Mesenchymal stem cell (in vitro differentiated cells and primary cell): ENCODE measurements around the gene PTPRD.

ENCODE experiments used
- DNase-seq: peaks from one replicate; pipeline ENCODE4 v3.0.0-alpha.2; 2013
- H2AFZ ChIP-seq: one replicate; pipeline ENCODE4 v1.6.1; 2013; ENCODE audit warnings: low read depth, mild to moderate bottlenecking, control low read depth, inconsistent platforms, low read length, moderate library complexity
- H2AK5ac ChIP-seq: 2 replicates; pipeline ENCODE4 v1.6.1; 2013; ENCODE audit warnings: low read length, moderate library complexity, mild to moderate bottlenecking, inconsistent platforms; ENCODE audit not compliant: severe bottlenecking
- H2BK120ac ChIP-seq: one replicate; pipeline ENCODE4 v1.6.1; 2013; ENCODE audit warnings: low read depth, mild to moderate bottlenecking, inconsistent platforms, low read length, moderate library complexity
- H2BK12ac ChIP-seq, 2 experiments: one replicate each; pipeline ENCODE4 v1.6.1; 2013; ENCODE audit warnings: inconsistent platforms in 2 of 2, low read length in 2 of 2, mild to moderate bottlenecking in 2 of 2, moderate library complexity in 2 of 2, control low read depth in 1 of 2
- H2BK15ac ChIP-seq: one replicate; pipeline ENCODE4 v1.6.1; 2013; ENCODE audit warnings: mild to moderate bottlenecking, low read depth, inconsistent platforms; ENCODE audit not compliant: poor library complexity, severe bottlenecking
- H2BK5ac ChIP-seq: 2 replicates; pipeline ENCODE4 v1.6.1; 2013; ENCODE audit warnings: low read depth, mild to moderate bottlenecking, low read length, control low read depth, inconsistent platforms; ENCODE audit not compliant: poor library complexity, severe bottlenecking
- H3K14ac ChIP-seq, 2 experiments: one replicate each; pipeline ENCODE4 v1.6.1; 2013; ENCODE audit warnings: inconsistent platforms in 2 of 2, low read length in 2 of 2, control low read depth in 1 of 2, mild to moderate bottlenecking in 1 of 2, moderate library complexity in 1 of 2
- H3K18ac ChIP-seq, 2 experiments: one replicate each; pipeline ENCODE4 v1.6.1; 2013; ENCODE audit warnings: inconsistent platforms in 2 of 2, low read length in 2 of 2, control low read depth in 1 of 2, low read depth in 1 of 2, mild to moderate bottlenecking in 1 of 2
- H3K23ac ChIP-seq, 2 experiments: one replicate each; pipeline ENCODE4 v1.6.1; 2013; ENCODE audit warnings: inconsistent platforms in 2 of 2, low read length in 2 of 2, mild to moderate bottlenecking in 2 of 2, moderate library complexity in 2 of 2, control low read depth in 1 of 2
- H3K27ac ChIP-seq: 2 replicates; pipeline ENCODE4 v1.5.1; 2013; ENCODE audit warnings: mild to moderate bottlenecking, moderate library complexity, low read length, control low read depth, inconsistent platforms; ENCODE audit not compliant: poor library complexity, severe bottlenecking
- H3K27me3 ChIP-seq, 2 experiments: 2 replicates each; pipeline versions ENCODE4 v1.6.1 to v1.7.0; 2013; ENCODE audit warnings: low read length in 2 of 2, mild to moderate bottlenecking in 2 of 2, moderate library complexity in 2 of 2, control low read depth in 1 of 2, inconsistent platforms in 1 of 2; ENCODE audit not compliant: control insufficient read depth in 1 of 2, insufficient read depth in 1 of 2
- H3K36me3 ChIP-seq, 2 experiments: 2 replicates each; pipeline versions ENCODE4 v1.6.1 to v1.7.0; 2013; ENCODE audit warnings: low read length in 2 of 2, control low read depth in 1 of 2, inconsistent platforms in 1 of 2, low read depth in 1 of 2, mild to moderate bottlenecking in 1 of 2; ENCODE audit not compliant: insufficient read depth in 2 of 2, control insufficient read depth in 1 of 2
- H3K4ac ChIP-seq, 2 experiments: one replicate each; pipeline ENCODE4 v1.6.1; 2013; ENCODE audit warnings: inconsistent platforms in 2 of 2, low read length in 2 of 2, mild to moderate bottlenecking in 2 of 2, moderate library complexity in 2 of 2, control low read depth in 1 of 2, low read depth in 1 of 2
- H3K4me1 ChIP-seq: 2 replicates; pipeline ENCODE4 v1.6.1; 2013; ENCODE audit warnings: low read depth, low read length, control low read depth; ENCODE audit not compliant: control insufficient read depth, insufficient read depth
- H3K4me2 ChIP-seq: 2 replicates; pipeline ENCODE4 v1.6.1; 2013; ENCODE audit warnings: low read length, mild to moderate bottlenecking, inconsistent platforms; ENCODE audit not compliant: poor library complexity, severe bottlenecking
- H3K4me3 ChIP-seq, 2 experiments: 2 replicates each; pipeline versions ENCODE4 v1.5.1 to v1.7.0; 2013; ENCODE audit warnings: low read length in 2 of 2, mild to moderate bottlenecking in 2 of 2, control low read depth in 1 of 2, low read depth in 1 of 2; ENCODE audit not compliant: insufficient read depth in 1 of 2
- H3K79me1 ChIP-seq: replicated peaks from 2 replicates; pipeline ENCODE4 v1.6.1; 2013; ENCODE audit warnings: mild to moderate bottlenecking, control low read depth, low read length, inconsistent platforms; ENCODE audit not compliant: poor library complexity, severe bottlenecking
- H3K9ac ChIP-seq: 2 replicates; pipeline ENCODE4 v1.7.0; 2013; ENCODE audit warnings: mild to moderate bottlenecking, low read length, moderate library complexity
- H3K9me3 ChIP-seq: 2 replicates; pipeline ENCODE4 v1.7.0; 2013; ENCODE audit warnings: mild to moderate bottlenecking, low read length; ENCODE audit not compliant: control insufficient read depth
- H4K8ac ChIP-seq: one replicate; pipeline ENCODE4 v1.6.1; 2013; ENCODE audit warnings: inconsistent platforms, mild to moderate bottlenecking, low read length, moderate library complexity
- H4K91ac ChIP-seq: one replicate; pipeline ENCODE4 v1.6.1; 2013; ENCODE audit warnings: mild to moderate bottlenecking, low read length, inconsistent platforms
- WGBS: methylation state at CpG from one replicate; pipeline ENCODE4 v1.1.7; 2013; ENCODE audit warnings: mixed read lengths; 5-methylcytosine and 5-hydroxymethylcytosine counted together

PTPRD gene

GRCh38 chr9:8457816-8458215 lies 2155.0 kb downstream of the PTPRD start:
- H3K9me3 ChIP-seq: no peaks in the 10 kb centered on the region
- H4K91ac ChIP-seq: no peak overlapping the region
- no peaks in the 10 kb centered on the region for H3K79me1 ChIP-seq
- no peaks in the 10 kb centered on the region for H3K27me3 ChIP-seq
- no peak overlapping the region for H3K4me2 ChIP-seq
- H2BK120ac ChIP-seq: no peak overlapping the region
- H2BK12ac ChIP-seq: no peak overlapping the region
- no peak overlapping the region for H3K14ac ChIP-seq
- no peaks in the 10 kb centered on the region for H3K36me3 ChIP-seq
- no peak overlapping the region for H3K18ac ChIP-seq
- H2AFZ ChIP-seq: no peak overlapping the region
- H3K9ac ChIP-seq: no peak overlapping the region
- no peak overlapping the region for H2BK15ac ChIP-seq
- no peak overlapping the region for H2AK5ac ChIP-seq
- H3K23ac ChIP-seq: no peak overlapping the region
- DNase-seq: no peak
- H3K4me1 ChIP-seq: no peaks in the 10 kb centered on the region
- H3K4me3 ChIP-seq: no peak overlapping the region
- H4K8ac ChIP-seq: no peak overlapping the region
- no peak overlapping the region for H3K27ac ChIP-seq
- no peak overlapping the region for H3K4ac ChIP-seq
- 100% methylated on average over 1 of the region's 2 CpGs for WGBS
- no peak overlapping the region for H2BK5ac ChIP-seq

GRCh38 chr9:8457055-8457454 lies 2155.7 kb downstream of the PTPRD start:
- Histone ChIP-seq H2BK120ac (no peak overlapping the region), H3K27me3 (no peaks in the 10 kb centered on the region), H3K4ac (no peak overlapping the region), H3K4me2 (no peak overlapping the region), H2BK15ac (no peak overlapping the region), H3K79me1 (no peaks in the 10 kb centered on the region), H3K23ac (no peak overlapping the region), H2BK12ac (no peak overlapping the region), H3K36me3 (no peaks in the 10 kb centered on the region), H3K14ac (no peak overlapping the region), H3K4me1 (no peaks in the 10 kb centered on the region), H2BK5ac (no peak overlapping the region), H3K9ac (no peak overlapping the region), H3K9me3 (no peaks in the 10 kb centered on the region), H4K91ac (no peak overlapping the region), H2AK5ac (no peak overlapping the region), H3K4me3 (no peak overlapping the region), H3K27ac (no peak overlapping the region), H3K18ac (no peak overlapping the region), H2AFZ (no peak overlapping the region), H4K8ac (no peak overlapping the region)
- DNase-seq: no peak
- no CpG with 5 or more reads among the region's 5 CpGs for WGBS

GRCh38 chr9:8456344-8456743 lies 2156.5 kb downstream of the PTPRD start:
- no peak overlapping the region for H3K4me2 ChIP-seq
- H3K4me3 ChIP-seq: no peak overlapping the region
- H2AK5ac ChIP-seq: no peak overlapping the region
- no peaks in the 10 kb centered on the region for H3K36me3 ChIP-seq
- no peak overlapping the region for H2BK12ac ChIP-seq
- no peaks in the 10 kb centered on the region for H3K9me3 ChIP-seq
- no peaks in the 10 kb centered on the region for H3K4me1 ChIP-seq
- no peak overlapping the region for H3K18ac ChIP-seq
- H3K79me1 ChIP-seq: no peaks in the 10 kb centered on the region
- no peak overlapping the region for H3K9ac ChIP-seq
- no peak for DNase-seq
- H2BK120ac ChIP-seq: no peak overlapping the region
- H4K91ac ChIP-seq: no peak overlapping the region
- H2BK15ac ChIP-seq: no peak overlapping the region
- no peak overlapping the region for H4K8ac ChIP-seq
- H3K27ac ChIP-seq: no peak overlapping the region
- H2AFZ ChIP-seq: no peak overlapping the region
- no peak overlapping the region for H3K4ac ChIP-seq
- no peaks in the 10 kb centered on the region for H3K27me3 ChIP-seq
- no peak overlapping the region for H3K14ac ChIP-seq
- no peak overlapping the region for H2BK5ac ChIP-seq
- no peak overlapping the region for H3K23ac ChIP-seq

- Histone ChIP-seq H2BK12ac (no peak overlapping the region), H3K9me3 (no peaks in the 10 kb centered on the region), H3K14ac (no peak overlapping the region), H3K36me3 (no peaks in the 10 kb centered on the region), H4K8ac (no peak overlapping the region), H3K23ac (no peak overlapping the region), H3K18ac (no peak overlapping the region), H3K4me1 (no peaks in the 10 kb centered on the region), H3K27ac (no peak overlapping the region), H3K4me2 (no peak overlapping the region), H2AK5ac (no peak overlapping the region), H4K91ac (no peak overlapping the region), H3K9ac (no peak overlapping the region), H3K4me3 (no peak overlapping the region), H3K27me3 (no peaks in the 10 kb centered on the region), H2BK15ac (no peak overlapping the region), H3K4ac (no peak overlapping the region), H3K79me1 (no peaks in the 10 kb centered on the region), H2BK120ac (no peak overlapping the region), H2BK5ac (no peak overlapping the region), H2AFZ (no peak overlapping the region)
- DNase-seq: no peak
- 92% methylated on average over 6 of the region's 9 CpGs for WGBS
These were observed 2161.8 kb downstream of the PTPRD start for GRCh38 chr9:8450810-8451545.
